ENCODE data around the gene YIPF1. TPM values are rescaled to one million over a fixed set of nuclear protein-coding genes. Genes with fewer than 3 reads are reported as not detected.
"Not testable (repeated sequence)": the region's sequence is repeated elsewhere in the genome, so short reads cannot be mapped to it uniquely, and the experiment has no call there.

Gene YIPF1
- total RNA-seq, 1 experiment from 2014 or later = 21.9 TPM

GRCh38 chr1:53888681-53889080 lies 916 bp downstream of the YIPF1 start:
- DNase-seq (ENCODE audit: low spot score) (no peak), ATAC-seq (no peak)
- Mint-ChIP-seq H3K4me3 (peak overlapping the region; percentile 98), H3K9me3 (no peaks in the 10 kb centered on the region), H3K36me3 (peaks cover 8% of the 10 kb centered on the region; the same call in 1 of the 2 replicates), H3K4me1 (peaks cover 10% of the 10 kb centered on the region), H3K27ac (no peak overlapping the region; the same call in 1 of the 2 replicates), H3K27me3 (ENCODE audit: low read depth) (peaks cover 9% of the 10 kb centered on the region)
- CTCF ChIA-PET = interaction anchor here (1.5 to 2.7 kb wide), 2 partner anchors 61 to 173 kb away, joined by 4 to 14 read pairs; no protein-coding TSS in a partner anchor
- no peak for TF ChIP-seq MLX (CRISPR knock-in tag; IDR thresholded peaks at IDR 0.05)
- TF ChIP-seq, protein P1, sequence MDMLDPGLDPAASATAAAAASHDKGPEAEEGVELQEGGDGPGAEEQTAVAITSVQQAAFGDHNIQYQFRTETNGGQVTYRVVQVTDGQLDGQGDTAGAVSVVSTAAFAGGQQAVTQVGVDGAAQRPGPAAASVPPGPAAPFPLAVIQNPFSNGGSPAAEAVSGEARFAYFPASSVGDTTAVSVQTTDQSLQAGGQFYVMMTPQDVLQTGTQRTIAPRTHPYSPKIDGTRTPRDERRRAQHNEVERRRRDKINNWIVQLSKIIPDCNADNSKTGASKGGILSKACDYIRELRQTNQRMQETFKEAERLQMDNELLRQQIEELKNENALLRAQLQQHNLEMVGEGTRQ (CRISPR knock-in tag; IDR thresholded peaks at IDR 0.05) = no peak
- TF ChIP-seq, protein P2, sequence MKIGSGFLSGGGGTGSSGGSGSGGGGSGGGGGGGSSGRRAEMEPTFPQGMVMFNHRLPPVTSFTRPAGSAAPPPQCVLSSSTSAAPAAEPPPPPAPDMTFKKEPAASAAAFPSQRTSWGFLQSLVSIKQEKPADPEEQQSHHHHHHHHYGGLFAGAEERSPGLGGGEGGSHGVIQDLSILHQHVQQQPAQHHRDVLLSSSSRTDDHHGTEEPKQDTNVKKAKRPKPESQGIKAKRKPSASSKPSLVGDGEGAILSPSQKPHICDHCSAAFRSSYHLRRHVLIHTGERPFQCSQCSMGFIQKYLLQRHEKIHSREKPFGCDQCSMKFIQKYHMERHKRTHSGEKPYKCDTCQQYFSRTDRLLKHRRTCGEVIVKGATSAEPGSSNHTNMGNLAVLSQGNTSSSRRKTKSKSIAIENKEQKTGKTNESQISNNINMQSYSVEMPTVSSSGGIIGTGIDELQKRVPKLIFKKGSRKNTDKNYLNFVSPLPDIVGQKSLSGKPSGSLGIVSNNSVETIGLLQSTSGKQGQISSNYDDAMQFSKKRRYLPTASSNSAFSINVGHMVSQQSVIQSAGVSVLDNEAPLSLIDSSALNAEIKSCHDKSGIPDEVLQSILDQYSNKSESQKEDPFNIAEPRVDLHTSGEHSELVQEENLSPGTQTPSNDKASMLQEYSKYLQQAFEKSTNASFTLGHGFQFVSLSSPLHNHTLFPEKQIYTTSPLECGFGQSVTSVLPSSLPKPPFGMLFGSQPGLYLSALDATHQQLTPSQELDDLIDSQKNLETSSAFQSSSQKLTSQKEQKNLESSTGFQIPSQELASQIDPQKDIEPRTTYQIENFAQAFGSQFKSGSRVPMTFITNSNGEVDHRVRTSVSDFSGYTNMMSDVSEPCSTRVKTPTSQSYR (CRISPR knock-in tag; IDR thresholded peaks at IDR 0.05) = no peak
- TF ChIP-seq, protein P3, sequence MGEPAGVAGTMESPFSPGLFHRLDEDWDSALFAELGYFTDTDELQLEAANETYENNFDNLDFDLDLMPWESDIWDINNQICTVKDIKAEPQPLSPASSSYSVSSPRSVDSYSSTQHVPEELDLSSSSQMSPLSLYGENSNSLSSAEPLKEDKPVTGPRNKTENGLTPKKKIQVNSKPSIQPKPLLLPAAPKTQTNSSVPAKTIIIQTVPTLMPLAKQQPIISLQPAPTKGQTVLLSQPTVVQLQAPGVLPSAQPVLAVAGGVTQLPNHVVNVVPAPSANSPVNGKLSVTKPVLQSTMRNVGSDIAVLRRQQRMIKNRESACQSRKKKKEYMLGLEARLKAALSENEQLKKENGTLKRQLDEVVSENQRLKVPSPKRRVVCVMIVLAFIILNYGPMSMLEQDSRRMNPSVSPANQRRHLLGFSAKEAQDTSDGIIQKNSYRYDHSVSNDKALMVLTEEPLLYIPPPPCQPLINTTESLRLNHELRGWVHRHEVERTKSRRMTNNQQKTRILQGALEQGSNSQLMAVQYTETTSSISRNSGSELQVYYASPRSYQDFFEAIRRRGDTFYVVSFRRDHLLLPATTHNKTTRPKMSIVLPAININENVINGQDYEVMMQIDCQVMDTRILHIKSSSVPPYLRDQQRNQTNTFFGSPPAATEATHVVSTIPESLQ (CRISPR knock-in tag; IDR thresholded peaks at IDR 0.05) = no peak
- no peak for TF ChIP-seq EMX1 (CRISPR knock-in tag; IDR thresholded peaks at IDR 0.05)
- TF ChIP-seq ZNF138 (CRISPR knock-in tag; conservative IDR thresholded peaks at IDR 0.05) = no peak
- TF ChIP-seq SP1 (CRISPR knock-in tag; conservative IDR thresholded peaks at IDR 0.05) = no peak
- no peak for TF ChIP-seq AFF4 (CRISPR knock-in tag; IDR thresholded peaks at IDR 0.05; ENCODE audit: borderline replicate concordance)
- no peak for TF ChIP-seq ATF1 (CRISPR knock-in tag; IDR thresholded peaks at IDR 0.05)
- TF ChIP-seq JUN (CRISPR knock-in tag; IDR thresholded peaks at IDR 0.05) = no peak
- no peak for TF ChIP-seq ESRRA (CRISPR knock-in tag; IDR thresholded peaks at IDR 0.05; ENCODE audit: borderline replicate concordance)
- TF ChIP-seq ZNF121 (CRISPR knock-in tag; IDR thresholded peaks at IDR 0.05) = no peak
- POLR2A ChIA-PET = interaction anchor here (1.5 kb wide), 1 partner anchor 57 kb away, joined by 8 read pairs; the partner anchor contains the start of gene IFT25

- DNase-seq (ENCODE audit: low spot score); ATAC-seq; POLR2A ChIA-PET; H3K9me3 Mint-ChIP-seq; H3K4me1 Mint-ChIP-seq; H3K4me3 Mint-ChIP-seq; H3K27ac Mint-ChIP-seq; H3K27me3 Mint-ChIP-seq (ENCODE audit: low read depth): not testable (repeated sequence)
- peaks cover 29% of the 10 kb centered on the region for H3K36me3 Mint-ChIP-seq
- CTCF ChIA-PET = interaction anchor here (1.3 kb wide), 2 partner anchors 62 to 76 kb away, joined by 3 to 5 read pairs; partner anchors contain the start of genes IFT25 and LRRC42
Observed at GRCh38 chr1:53883600-53883999, 6.0 kb downstream of the YIPF1 start.

GRCh38 chr1:53881853-53882252 lies 7.7 kb downstream of the YIPF1 start:
- POLR2A ChIA-PET; H3K27ac Mint-ChIP-seq; H3K4me3 Mint-ChIP-seq; H3K27me3 Mint-ChIP-seq (ENCODE audit: low read depth); ATAC-seq; H3K9me3 Mint-ChIP-seq; DNase-seq (ENCODE audit: low spot score); H3K4me1 Mint-ChIP-seq: not testable (repeated sequence)
- peaks cover 28% of the 10 kb centered on the region for H3K36me3 Mint-ChIP-seq
- CTCF ChIA-PET = interaction anchor here (1.0 kb wide), 1 partner anchor 64 kb away, joined by 3 read pairs; the partner anchor contains the start of gene IFT25
